ENCODE data around the gene CNNM3.

GRCh38 chr2:96879545-96880040 is 63.5 kb downstream of the CNNM3 start:
- TF ChIP-seq, protein P1, sequence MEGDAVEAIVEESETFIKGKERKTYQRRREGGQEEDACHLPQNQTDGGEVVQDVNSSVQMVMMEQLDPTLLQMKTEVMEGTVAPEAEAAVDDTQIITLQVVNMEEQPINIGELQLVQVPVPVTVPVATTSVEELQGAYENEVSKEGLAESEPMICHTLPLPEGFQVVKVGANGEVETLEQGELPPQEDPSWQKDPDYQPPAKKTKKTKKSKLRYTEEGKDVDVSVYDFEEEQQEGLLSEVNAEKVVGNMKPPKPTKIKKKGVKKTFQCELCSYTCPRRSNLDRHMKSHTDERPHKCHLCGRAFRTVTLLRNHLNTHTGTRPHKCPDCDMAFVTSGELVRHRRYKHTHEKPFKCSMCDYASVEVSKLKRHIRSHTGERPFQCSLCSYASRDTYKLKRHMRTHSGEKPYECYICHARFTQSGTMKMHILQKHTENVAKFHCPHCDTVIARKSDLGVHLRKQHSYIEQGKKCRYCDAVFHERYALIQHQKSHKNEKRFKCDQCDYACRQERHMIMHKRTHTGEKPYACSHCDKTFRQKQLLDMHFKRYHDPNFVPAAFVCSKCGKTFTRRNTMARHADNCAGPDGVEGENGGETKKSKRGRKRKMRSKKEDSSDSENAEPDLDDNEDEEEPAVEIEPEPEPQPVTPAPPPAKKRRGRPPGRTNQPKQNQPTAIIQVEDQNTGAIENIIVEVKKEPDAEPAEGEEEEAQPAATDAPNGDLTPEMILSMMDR (IDR thresholded peaks at IDR 0.05; ENCODE audit: low read depth, low read length): no peak
- TF ChIP-seq POLR2A (IDR thresholded peaks at IDR 0.05; ENCODE audit: extremely low read depth, insufficient read length) (no peak), MYC (IDR thresholded peaks at IDR 0.05; ENCODE audit: low read depth, low read length) (no peak)
- TF ChIP-seq, protein P2, sequence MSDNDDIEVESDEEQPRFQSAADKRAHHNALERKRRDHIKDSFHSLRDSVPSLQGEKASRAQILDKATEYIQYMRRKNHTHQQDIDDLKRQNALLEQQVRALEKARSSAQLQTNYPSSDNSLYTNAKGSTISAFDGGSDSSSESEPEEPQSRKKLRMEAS (IDR thresholded peaks at IDR 0.05; ENCODE audit: low read depth, low read length): no peak

All from NB4 (cell line).